H1 (cell line): ENCODE results near the gene TCF7L1. TPM values are rescaled to one million over a fixed set of nuclear protein-coding genes. Genes with fewer than 3 reads are reported as not detected.
A peak's percentile ranks its signal among the peaks of the same experiment; 100 is the strongest.

Source experiments
- CTCF ChIA-PET: fragments of 300-600 bp; sonication (Branson Sonifier 250); formaldehyde crosslinking; loops from one replicate; lab custom pipeline; 2021; ENCODE audit not compliant: partially characterized antibody; lab: Charles Lee
- POLR2A ChIA-PET: fragments of 300-600 bp; sonication (Branson Sonifier 250); formaldehyde crosslinking; loops from one replicate; lab custom pipeline; 2021; ENCODE audit warnings: inconsistent platforms; ENCODE audit not compliant: partially characterized antibody; lab: Charles Lee
- DNase-seq, 2 experiments: peaks; one replicate each; pipeline versions ENCODE4 v3.0.0 to v3.0.0-alpha.2; 2010 to 2022; ENCODE audit warnings: low spot score in 2 of 2, low read depth in 1 of 2, mixed read lengths in 1 of 2
- FAIRE-seq: peaks from 2 replicates; lab custom pipeline; 2011; peaks lifted over from hg19 to GRCh38; lab: Jason Lieb, UNC
- H2AFZ ChIP-seq: 2 replicates; pipeline ENCODE4 v1.8.1; 2012; ENCODE audit warnings: low read length, inconsistent platforms
- H2AK5ac ChIP-seq: 2 replicates; pipeline ENCODE4 v1.6.1; 2013; ENCODE audit warnings: low read depth, low read length
- H2BK120ac ChIP-seq: replicated peaks from 2 replicates; pipeline ENCODE3; 2013; ENCODE audit warnings: low read depth, low read length, inconsistent platforms
- H2BK12ac ChIP-seq: 2 replicates; pipeline ENCODE4 v1.6.1; 2013; ENCODE audit warnings: low read depth, low read length
- H2BK15ac ChIP-seq: 2 replicates; pipeline ENCODE4 v1.6.1; 2013; ENCODE audit warnings: low read length
- H2BK20ac ChIP-seq: 2 replicates; pipeline ENCODE4 v1.6.1; 2013; ENCODE audit warnings: low read length
- H2BK5ac ChIP-seq: 2 replicates; pipeline ENCODE4 v1.6.1; 2013; ENCODE audit warnings: low read depth, low read length
- H3K14ac ChIP-seq: 2 replicates; pipeline ENCODE4 v1.6.1; 2013; ENCODE audit warnings: inconsistent platforms; ENCODE audit not compliant: insufficient read length
- H3K18ac ChIP-seq: 2 replicates; pipeline ENCODE4 v1.6.1; 2013; ENCODE audit warnings: low read length; ENCODE audit errors: extremely low read depth
- H3K23ac ChIP-seq: 2 replicates; pipeline ENCODE4 v1.6.1; 2013; ENCODE audit warnings: inconsistent platforms; ENCODE audit not compliant: insufficient read length
- H3K23me2 ChIP-seq: 2 replicates; pipeline ENCODE4 v1.6.1; 2013; ENCODE audit warnings: low read depth, low read length
- H3K27ac ChIP-seq: 2 replicates; pipeline ENCODE4 v1.6.1; 2011; ENCODE audit warnings: low read depth, low read length, inconsistent platforms
- H3K27me3 ChIP-seq, 4 experiments: replicated peaks in 1 of 4; 1 replicate in 1 of 4; 2 replicates in 3 of 4; pipeline versions ENCODE4 v1.6.1 to v1.8.1; 2011 to 2013; ENCODE audit warnings: low read length in 3 of 4, mild to moderate bottlenecking in 3 of 4, inconsistent platforms in 2 of 4, mixed read lengths in 2 of 4, moderate library complexity in 1 of 4; ENCODE audit not compliant: control insufficient read depth in 3 of 4, insufficient read depth in 3 of 4; ENCODE audit errors: extremely low read depth in 1 of 4
- H3K36me3 ChIP-seq, 4 experiments: 2 replicates each; pipeline versions ENCODE4 v1.6.1 to v1.8.1; 2011 to 2013; ENCODE audit warnings: mild to moderate bottlenecking in 4 of 4, low read length in 3 of 4, moderate library complexity in 2 of 4, control low read depth in 1 of 4, inconsistent platforms in 1 of 4; ENCODE audit not compliant: insufficient read depth in 4 of 4, control insufficient read depth in 2 of 4
- H3K4ac ChIP-seq: replicated peaks from 2 replicates; pipeline ENCODE3; 2013; ENCODE audit warnings: low read length, low read depth, mixed read lengths, inconsistent platforms; ENCODE audit not compliant: insufficient read length
- H3K4me1 ChIP-seq, 4 experiments: replicated peaks in 1 of 4; 1 replicate in 1 of 4; 2 replicates in 3 of 4; pipeline versions ENCODE4 v1.6.1 to v1.8.1; 2011 to 2013; ENCODE audit warnings: low read length in 3 of 4, inconsistent platforms in 2 of 4, mixed read lengths in 1 of 4; ENCODE audit not compliant: insufficient read depth in 4 of 4, control insufficient read depth in 3 of 4
- H3K4me2 ChIP-seq, 2 experiments: 2 replicates each; pipeline versions ENCODE4 v1.6.1 to v1.8.1; 2011 to 2013; ENCODE audit warnings: low read depth in 2 of 2, low read length in 2 of 2, control low read depth in 1 of 2, inconsistent platforms in 1 of 2, mild to moderate bottlenecking in 1 of 2; ENCODE audit not compliant: insufficient read depth in 1 of 2
- H3K4me3 ChIP-seq, 4 experiments: fragments of 200-600, 300-600 bp in 1 of 4; sonication (generic), shearing (Covaris generic), sonication (Bioruptor Twin) in 1 of 4; 2 replicates each; pipeline versions ENCODE4 v1.5.1 to v1.8.1; 2011 to 2016; ENCODE audit warnings: low read length in 4 of 4, low read depth in 3 of 4, control low read depth in 2 of 4, inconsistent platforms in 2 of 4, mild to moderate bottlenecking in 2 of 4, mixed read lengths in 1 of 4, moderate library complexity in 1 of 4; ENCODE audit not compliant: insufficient read depth in 2 of 4; ENCODE audit errors: extremely low read depth in 1 of 4
- H3K56ac ChIP-seq: replicated peaks from 2 replicates; pipeline ENCODE3; 2013; ENCODE audit warnings: low read depth, mild to moderate bottlenecking, mixed read lengths, low read length, inconsistent platforms; ENCODE audit not compliant: insufficient read length
- H3K79me1 ChIP-seq: 2 replicates; pipeline ENCODE4 v1.6.1; 2013; ENCODE audit warnings: low read depth, low read length, control low read depth
- H3K79me2 ChIP-seq, 2 experiments: 2 replicates each; pipeline versions ENCODE4 v1.6.1 to v1.8.1; 2012 to 2013; ENCODE audit warnings: low read length in 2 of 2, mild to moderate bottlenecking in 2 of 2, inconsistent platforms in 1 of 2; ENCODE audit not compliant: insufficient read depth in 2 of 2, control insufficient read depth in 1 of 2
- H3K9ac ChIP-seq, 4 experiments: replicated peaks in 1 of 4; 1 replicate in 1 of 4; 2 replicates in 3 of 4; pipeline versions ENCODE4 v1.6.1 to v1.8.1; 2011 to 2013; ENCODE audit warnings: low read depth in 3 of 4, low read length in 3 of 4, control low read depth in 2 of 4, mild to moderate bottlenecking in 2 of 4, moderate library complexity in 2 of 4, inconsistent platforms in 1 of 4; ENCODE audit errors: extremely low read depth in 1 of 4
- H3K9me3 ChIP-seq, 2 experiments: 2 replicates each; pipeline versions ENCODE4 v1.6.1 to v1.8.1; 2012 to 2013; ENCODE audit warnings: mild to moderate bottlenecking in 2 of 2, moderate library complexity in 2 of 2, control low read depth in 1 of 2, inconsistent platforms in 1 of 2, low read depth in 1 of 2, low read length in 1 of 2, mixed read lengths in 1 of 2; ENCODE audit not compliant: insufficient read depth in 2 of 2
- H4K20me1 ChIP-seq, 2 experiments: replicated peaks in 1 of 2; 2 replicates each; pipeline versions ENCODE3 to v1.8.1; 2011 to 2013; ENCODE audit warnings: inconsistent platforms in 2 of 2, low read length in 2 of 2, mild to moderate bottlenecking in 1 of 2; ENCODE audit not compliant: insufficient read depth in 2 of 2, control insufficient read depth in 1 of 2
- H4K5ac ChIP-seq: 2 replicates; pipeline ENCODE4 v1.6.1; 2013; ENCODE audit warnings: low read length, low read depth, mixed read lengths, inconsistent platforms; ENCODE audit not compliant: insufficient read length
- H4K8ac ChIP-seq: 2 replicates; pipeline ENCODE4 v1.8.0; 2013; ENCODE audit warnings: mild to moderate bottlenecking, moderate library complexity, low read length, inconsistent platforms; ENCODE audit not compliant: insufficient read depth; ENCODE audit errors: extremely low read depth
- H4K91ac ChIP-seq: replicated peaks from 2 replicates; pipeline ENCODE3; 2013; ENCODE audit warnings: low read length, mixed read lengths, inconsistent platforms; ENCODE audit not compliant: insufficient read length
- CTBP2 ChIP-seq: IDR thresholded peaks from 2 replicates; pipeline ENCODE4 v1.7.0; 2011; ENCODE audit warnings: borderline replicate concordance, mild to moderate bottlenecking, moderate library complexity, mixed read lengths, low read length; ENCODE audit not compliant: insufficient read depth, insufficient read length
- NRF1 ChIP-seq: IDR thresholded peaks from 2 replicates; pipeline ENCODE4 v1.6.1; 2011; ENCODE audit warnings: mild to moderate bottlenecking, low read depth, low read length, improper control_type of control experiment
- RFX5 ChIP-seq: IDR thresholded peaks from 2 replicates; pipeline ENCODE4 v1.6.1; 2011; ENCODE audit warnings: low read depth, low read length, improper control_type of control experiment, borderline replicate concordance
- SP1 ChIP-seq: IDR thresholded peaks from 2 replicates; pipeline ENCODE4 v1.6.1; 2011; ENCODE audit warnings: low read depth, low read length
- WGBS, 2 experiments: shearing (Covaris generic) in 1 of 2; methylation state at CpG; one replicate each; pipeline versions ENCODE4 v1.1.6 to v1.1.7; 2013 to 2015; ENCODE audit warnings: low lambda C conversion rate in 2 of 2, mixed read lengths in 2 of 2, inconsistent platforms in 1 of 2, low coverage in 1 of 2, missing lambda C conversion rate in 1 of 2; ENCODE audit not compliant: insufficient replicate concordance in 2 of 2, insufficient coverage in 1 of 2, insufficient read length in 1 of 2; ENCODE audit errors: extremely low coverage in 1 of 2, missing lambda C conversion rate in 1 of 2; 5-methylcytosine and 5-hydroxymethylcytosine counted together
- polyA plus RNA-seq, 7 experiments: library from polyadenylated mRNA; depleted of rRNA in 3 of 7; stranded (reverse) in 5 of 7; unstranded in 2 of 7; fragments of >200 nt in 5 of 7; fragments of 200-250 nt in 2 of 7; gene quantifications; 1 replicate in 5 of 7; 2 replicates in 1 of 7; 4 replicates in 1 of 7; pipeline versions ENCODE4 v1.2.1 to v1.2.3, GENCODE V29; 2011 to 2013; ENCODE audit warnings: missing spikeins in 2 of 7, mixed read lengths in 2 of 7
- total RNA-seq: library from RNA; stranded (reverse); fragmentation: NEBNext Ultra II Directional; extraction: Animal tissue kit (Norgen Biotek cat#: 25700); gene quantifications from 2 replicates; pipeline ENCODE4 v1.2.1, GENCODE V29; 2021

The TCF7L1 gene
- total and polyA plus RNA-seq, 2 of the 8 experiments (the other 6 are each of a cell fraction or from before 2014, with no cell fraction given), result 27.5 to 108 TPM

- H3K36me3 ChIP-seq, result peaks cover 0 to 6% (median 1%) of the 10 kb centered on the region in 4 experiments; a peak in 2 of 8 replicates
- DNase-seq (no peak), FAIRE-seq (no peak)
- H3K23ac ChIP-seq, result no peak overlapping the region
- H4K5ac ChIP-seq, result no peak overlapping the region
- peaks cover 6% of the 10 kb centered on the region; the same call in 1 of the 2 replicates for H3K23me2 ChIP-seq
- ChIA-PET POLR2A (interaction anchor here (1.0 to 6.7 kb wide), 3 partner anchors 12 to 21 kb away, joined by 3 to 60 read pairs (median 3); no protein-coding TSS in a partner anchor), CTCF (interaction anchor here (0.7 to 19.4 kb wide), 2 partner anchors 10 to 44 kb away, joined by 3 to 283 read pairs; no protein-coding TSS in a partner anchor)
- H3K9ac ChIP-seq, result no peak overlapping the region
- H2BK120ac ChIP-seq, result no peak overlapping the region
- H2BK12ac ChIP-seq, result no peak overlapping the region; the same call in 1 of the 2 replicates
- H4K91ac ChIP-seq, result no peak overlapping the region
- H3K79me1 ChIP-seq, result peaks cover 4% of the 10 kb centered on the region; the same call in 1 of the 2 replicates
- H2AFZ ChIP-seq, result no peak overlapping the region
- H3K14ac ChIP-seq, result no peak overlapping the region
- H3K56ac ChIP-seq, result no peak overlapping the region
- 92% methylated on average over 4 of the region's 4 CpGs; no CpG with 5 or more reads in 1 of the 2 experiments for WGBS, 2 experiments
- no peak overlapping the region for H2BK20ac ChIP-seq
- H3K27ac ChIP-seq, result no peak overlapping the region
- peak overlapping the region; percentile 17; the same call in 1 of the 2 replicates for H2BK5ac ChIP-seq
- no peak overlapping the region for H4K8ac ChIP-seq
- H3K4me1 ChIP-seq, result peaks cover 42 to 57% (median 45%) of the 10 kb centered on the region in 4 experiments
- H3K18ac ChIP-seq, result 0 out of 2 replicates have a peak overlapping the region, but pooled peaks have one; percentile 29
- H3K9me3 ChIP-seq, result no peaks in the 10 kb centered on the region
- no peak overlapping the region for H3K4me2 ChIP-seq
- peak overlapping the region; percentile 22; the same call in 1 of the 2 replicates for H2BK15ac ChIP-seq
- no peaks in the 10 kb centered on the region for H3K27me3 ChIP-seq
- no peak overlapping the region for H3K4ac ChIP-seq
- H3K4me3 ChIP-seq, result no peak overlapping the region
- H2AK5ac ChIP-seq, result no peak overlapping the region
- peaks cover 4 to 13% of the 10 kb centered on the region in 2 experiments for H4K20me1 ChIP-seq
- TF ChIP-seq CTBP2 (no peak), RFX5 (no peak), SP1 (no peak), NRF1 (no peak)
- TF ChIP-seq, all 59 proteins: peak for 0
- peaks cover 0 to 69% of the 10 kb centered on the region in 2 experiments; a peak in 3 of 4 replicates for H3K79me2 ChIP-seq
These were observed 126.7 kb downstream of the TCF7L1 start for GRCh38 chr2:85259879-85260278.
